ENCODE measurements around the gene RBM17.
"Not testable (repeated sequence)": the region's sequence is repeated elsewhere in the genome, so short reads cannot be mapped to it uniquely, and the experiment has no call there.

Gene RBM17

GRCh38 chr10:6139470-6139869 is 50.6 kb downstream of the RBM17 start:
- no peak for DNase-seq

- no peak for DNase-seq
Observed at GRCh38 chr10:6140141-6140841, 51.5 kb downstream of the RBM17 start.

DNA sequence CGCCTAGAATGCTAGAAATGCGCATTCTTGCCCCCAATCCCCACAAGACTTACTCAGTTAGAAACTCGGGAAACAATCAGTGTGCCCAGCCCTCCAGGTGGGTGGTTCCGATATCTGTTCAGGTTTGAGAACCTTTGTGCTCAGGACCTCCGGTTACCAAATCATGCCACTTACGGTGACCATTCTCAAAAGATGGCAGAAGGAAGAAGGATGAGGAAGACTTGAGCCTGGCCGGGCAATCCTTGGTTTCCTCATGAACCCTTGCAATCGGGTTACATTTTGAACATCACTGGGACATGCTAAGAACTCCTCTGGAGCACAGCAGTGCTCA is 52.1 kb downstream of the RBM17 start:
- no peak for DNase-seq

GRCh38 chr10:6141296-6142151 is 52.7 kb downstream of the RBM17 start:
- no peak for DNase-seq

DNA sequence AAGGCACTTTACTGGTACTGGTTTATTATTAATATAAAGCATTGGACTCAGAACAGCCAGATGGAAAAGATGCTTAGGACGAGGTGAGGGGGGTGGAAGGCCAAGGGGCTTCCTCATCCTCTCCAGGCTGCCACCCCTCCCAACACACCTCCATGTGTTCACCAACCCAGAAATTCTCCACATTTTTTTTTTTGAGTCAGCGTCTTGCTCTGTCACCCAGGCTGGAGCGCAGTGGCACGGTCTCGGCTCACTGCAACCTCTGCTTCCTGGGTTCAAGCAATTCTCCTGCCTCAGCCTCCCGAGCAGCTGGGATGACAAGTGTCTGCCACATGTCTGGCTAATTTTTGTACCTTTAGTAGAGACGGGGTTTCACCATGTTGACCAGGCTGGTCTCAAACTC is 53.4 kb downstream of the RBM17 start:
- not testable (repeated sequence) for DNase-seq

- no peak for DNase-seq
Observed at GRCh38 chr10:6142644-6143043, 53.8 kb downstream of the RBM17 start.

DNA sequence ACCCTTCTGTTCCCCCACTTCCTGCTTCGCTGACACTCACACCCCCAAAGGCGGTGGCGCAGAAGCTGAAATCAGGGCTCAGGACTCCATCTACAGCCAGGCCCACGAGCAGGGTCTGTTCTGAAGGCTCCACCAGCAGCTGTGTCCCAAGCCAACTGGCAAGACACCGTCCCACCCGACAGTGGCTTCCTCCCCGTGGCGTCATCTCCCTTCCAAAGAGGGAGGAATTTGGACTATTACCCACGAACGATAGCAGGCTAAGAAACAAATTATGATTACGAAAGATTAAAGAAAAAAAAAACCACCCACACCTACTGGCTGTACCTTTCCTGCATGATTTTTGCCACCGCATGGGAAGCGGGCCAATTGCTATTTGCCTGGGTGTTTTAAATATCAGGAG is 54.3 kb downstream of the RBM17 start:
- DNase-seq: no peak

DNA sequence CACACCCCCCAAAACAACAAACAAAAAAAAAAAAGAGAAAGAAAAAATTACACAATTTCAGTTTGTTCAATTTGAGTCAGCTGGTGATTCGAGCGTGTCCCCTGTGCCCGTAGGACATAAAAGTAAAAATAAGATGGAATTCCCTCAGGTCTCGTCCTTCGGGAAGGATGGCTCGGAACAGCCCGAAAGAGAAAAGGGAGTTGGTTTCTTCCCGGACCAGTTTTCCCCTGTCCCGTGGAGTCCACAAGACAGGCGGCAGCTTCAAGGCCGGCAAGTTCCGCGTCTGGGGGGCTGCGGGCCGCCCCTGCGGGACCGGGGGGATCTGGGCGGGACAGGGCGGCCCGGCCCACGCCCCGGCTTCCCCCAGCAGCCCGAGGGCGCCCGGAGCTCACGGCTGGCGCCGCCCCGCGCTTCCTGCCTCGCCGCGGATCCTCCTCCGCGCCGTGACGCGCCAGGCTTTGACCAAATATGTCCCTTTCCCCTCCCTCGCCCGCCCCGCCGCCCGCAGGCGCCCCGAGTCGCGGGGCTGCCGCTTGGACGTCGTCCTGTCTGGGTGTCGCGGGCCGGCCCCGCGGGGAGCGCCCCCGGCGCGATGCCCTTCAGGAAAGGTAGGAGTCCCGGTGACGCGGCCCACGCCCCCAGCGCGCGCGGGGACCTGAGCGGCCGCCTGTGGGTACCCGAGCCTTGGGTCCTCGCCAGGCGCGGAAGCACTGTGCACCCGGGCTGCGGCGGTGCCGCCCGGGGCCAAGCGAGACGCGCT is 55.8 kb downstream of the RBM17 start:
- DNase-seq: peak; percentile 46

DNA sequence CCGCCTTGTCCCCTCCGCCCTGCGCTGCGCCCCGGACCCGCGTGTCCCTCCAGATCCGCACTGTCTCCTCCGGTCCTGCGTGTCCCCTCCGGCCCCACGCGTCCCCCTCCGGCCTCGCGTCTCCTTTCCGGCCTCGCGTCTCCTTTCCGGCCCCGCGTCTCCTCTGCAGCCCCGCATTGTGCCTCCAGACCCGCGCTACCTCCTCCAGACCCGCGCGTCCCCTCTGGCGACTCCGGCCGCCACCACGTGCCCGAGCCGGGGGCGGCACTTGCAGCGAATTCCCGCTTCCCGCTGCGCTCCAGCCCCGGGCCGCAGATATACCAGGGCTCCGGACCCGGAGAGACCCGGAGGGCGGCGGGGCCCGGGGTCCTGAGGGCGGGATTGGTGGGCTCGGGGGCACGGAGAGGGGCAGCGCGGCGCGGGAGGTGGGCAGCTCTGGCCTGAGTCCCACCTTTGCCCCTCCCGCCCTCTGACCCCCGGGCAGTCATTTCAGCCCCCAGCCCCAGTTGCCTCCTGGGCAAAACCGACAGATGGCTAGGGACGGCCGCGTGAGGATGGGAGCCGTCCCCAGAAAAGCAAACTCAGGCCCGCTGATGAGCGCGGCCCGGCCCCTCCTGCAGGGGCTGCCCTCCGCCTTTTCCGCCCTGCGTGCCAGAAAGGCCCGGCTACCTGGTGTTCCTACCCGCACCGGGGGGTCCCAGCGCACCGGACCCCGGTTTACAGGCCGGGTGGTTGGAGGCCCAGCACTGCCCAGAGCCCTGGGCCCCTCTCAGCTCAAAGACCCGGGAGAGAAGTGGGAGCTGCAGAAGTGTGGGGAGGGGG is 56.5 kb downstream of the RBM17 start:
- no peak for DNase-seq

DNA sequence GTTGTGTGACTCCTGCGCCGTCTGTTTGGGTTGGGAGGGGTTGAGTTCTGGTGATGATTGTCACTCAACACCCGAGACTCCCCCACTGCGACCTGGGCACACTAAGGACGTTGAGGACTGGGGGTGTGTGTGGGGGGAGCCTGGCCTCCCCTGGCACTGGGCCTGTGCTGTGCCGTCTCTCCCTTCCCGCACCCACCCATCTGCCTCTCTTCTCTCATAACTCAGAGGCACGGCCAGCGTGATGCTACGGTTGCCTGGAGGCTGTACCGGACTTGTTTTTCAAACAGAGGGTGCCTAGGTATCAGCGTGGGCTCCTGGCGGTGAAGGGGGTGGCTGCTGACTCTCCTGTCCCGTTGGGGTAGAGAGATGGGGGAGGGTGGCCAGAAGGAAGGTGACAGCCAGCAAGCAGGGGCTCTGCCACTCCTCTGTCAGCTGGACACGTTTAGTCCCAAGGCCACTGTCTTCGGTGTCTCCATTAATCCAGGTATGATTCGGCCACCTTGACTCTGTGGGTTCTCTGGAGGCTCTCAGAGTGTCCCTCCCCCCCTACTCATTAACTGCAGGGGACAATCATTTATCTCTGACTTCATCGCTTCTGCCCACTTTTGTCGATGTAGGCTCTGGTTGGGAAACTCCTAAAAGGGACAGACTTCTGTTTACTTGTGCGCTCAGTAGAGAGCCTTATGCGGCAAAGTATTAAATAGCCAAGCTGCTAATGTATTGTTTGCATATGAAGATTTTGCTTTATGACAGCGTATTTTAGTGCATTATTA is 57.4 kb downstream of the RBM17 start:
- DNase-seq: no peak

GRCh38 chr10:6146921-6147320 is 58.1 kb downstream of the RBM17 start:
- DNase-seq: no peak

DNA sequence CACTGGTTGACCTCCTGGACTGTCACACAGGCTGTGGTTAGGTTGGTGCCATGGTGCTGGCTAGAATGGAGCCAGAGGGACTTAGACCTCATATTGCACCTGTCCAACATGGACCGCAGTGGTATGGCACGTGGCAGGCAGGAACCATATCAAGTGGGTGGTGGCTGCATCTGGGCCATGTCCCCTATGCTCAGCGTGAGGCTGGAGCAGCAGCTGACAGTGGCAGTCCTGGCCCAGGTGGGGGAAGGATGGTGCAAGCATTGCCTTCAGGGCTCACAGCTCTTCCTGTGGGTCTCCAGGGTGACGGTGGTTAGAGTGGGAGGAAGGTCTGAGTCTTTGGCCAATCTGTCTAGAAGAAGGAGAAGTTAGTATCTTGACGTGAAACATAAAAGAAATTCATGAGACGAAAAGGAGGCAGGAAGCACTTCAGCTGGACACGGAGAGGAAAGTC is 59.4 kb downstream of the RBM17 start:
- no peak for DNase-seq

DNA sequence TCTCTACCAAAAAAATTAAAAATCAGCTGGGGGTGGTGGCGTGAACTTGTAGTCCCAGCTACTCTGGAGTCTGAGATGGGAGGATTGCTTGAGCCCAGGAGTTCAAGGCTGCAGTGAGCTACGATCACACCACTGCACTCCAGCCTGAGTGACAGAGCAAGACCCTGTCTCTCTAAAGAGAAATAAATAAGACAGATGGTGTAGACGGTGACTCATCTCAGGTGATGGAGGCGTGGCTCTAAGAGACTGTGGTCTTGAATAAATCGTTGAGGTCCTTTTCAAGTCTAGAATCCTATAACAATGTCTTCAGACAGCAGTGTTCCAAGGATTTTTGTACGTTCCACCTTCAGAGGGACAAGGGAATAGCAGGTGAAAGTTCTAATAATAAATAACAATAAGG is 60.1 kb downstream of the RBM17 start:
- DNase-seq: peak; percentile 33

GRCh38 chr10:6151087-6151977 is 62.5 kb downstream of the RBM17 start:
- no peak for DNase-seq

GRCh38 chr10:6153845-6154244 is 65.0 kb downstream of the RBM17 start:
- no peak for DNase-seq

DNA sequence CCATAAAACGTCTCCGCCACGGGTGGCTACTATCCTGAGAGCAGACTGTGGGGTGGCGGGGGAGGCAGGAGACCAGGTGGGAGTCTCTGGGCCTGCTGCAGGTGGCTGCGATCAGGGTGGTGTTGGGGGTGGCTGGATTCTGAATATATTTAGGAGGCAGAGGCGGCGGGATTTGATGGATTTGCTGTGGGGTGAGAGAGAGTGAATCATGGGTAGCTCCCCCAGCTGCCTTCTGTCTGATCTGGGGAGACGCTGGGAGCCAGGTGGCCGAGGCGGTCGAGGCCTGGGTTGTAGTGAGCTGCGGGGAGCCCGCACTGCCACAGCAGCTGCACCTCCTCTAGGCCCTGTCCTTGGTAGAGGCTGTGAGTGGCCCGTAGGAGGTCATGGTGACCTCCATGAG is 65.7 kb downstream of the RBM17 start:
- DNase-seq: no peak

GRCh38 chr10:6158276-6158675 is 69.4 kb downstream of the RBM17 start:
- no peak for DNase-seq

DNA sequence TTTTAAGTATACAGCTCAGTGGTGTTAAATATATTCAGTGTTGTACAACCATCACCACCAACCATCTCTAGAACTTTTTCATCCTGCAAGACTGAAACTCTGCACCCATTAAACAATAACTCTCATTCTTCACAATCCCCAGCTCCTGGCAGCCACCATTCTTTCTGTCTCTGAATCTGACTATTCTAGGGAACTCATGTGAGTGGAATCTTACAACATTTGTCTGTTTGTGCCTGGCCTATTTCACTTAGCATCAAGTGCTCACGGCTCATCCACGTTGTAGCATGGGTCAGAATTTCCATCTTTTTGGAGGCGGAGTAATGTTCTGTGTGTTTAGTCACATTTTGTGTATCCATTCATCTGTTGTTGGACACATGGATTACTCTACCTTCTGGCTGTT is 73.1 kb downstream of the RBM17 start:
- DNase-seq: no peak

GRCh38 chr10:6162589-6163356 is 73.9 kb downstream of the RBM17 start:
- DNase-seq: no peak

All from NCI-H2171 (cell line).